AG10803 (cell line): ENCODE data around the gene CTU2.

ENCODE experiments used
- DNase-seq: peaks from one replicate; pipeline ENCODE4 v3.0.0; 2010; ENCODE audit warnings: low read depth
- H3K4me3 ChIP-seq: 2 replicates; pipeline ENCODE4 v1.5.1; 2011; ENCODE audit warnings: mild to moderate bottlenecking, low read length, control low read depth
- TF ChIP-seq, protein P1 (sequence below): conservative IDR thresholded peaks from 2 replicates; pipeline ENCODE4 v1.5.1; 2011; ENCODE audit warnings: mild to moderate bottlenecking, low read length, control low read depth, inconsistent platforms

The CTU2 gene

DNA sequence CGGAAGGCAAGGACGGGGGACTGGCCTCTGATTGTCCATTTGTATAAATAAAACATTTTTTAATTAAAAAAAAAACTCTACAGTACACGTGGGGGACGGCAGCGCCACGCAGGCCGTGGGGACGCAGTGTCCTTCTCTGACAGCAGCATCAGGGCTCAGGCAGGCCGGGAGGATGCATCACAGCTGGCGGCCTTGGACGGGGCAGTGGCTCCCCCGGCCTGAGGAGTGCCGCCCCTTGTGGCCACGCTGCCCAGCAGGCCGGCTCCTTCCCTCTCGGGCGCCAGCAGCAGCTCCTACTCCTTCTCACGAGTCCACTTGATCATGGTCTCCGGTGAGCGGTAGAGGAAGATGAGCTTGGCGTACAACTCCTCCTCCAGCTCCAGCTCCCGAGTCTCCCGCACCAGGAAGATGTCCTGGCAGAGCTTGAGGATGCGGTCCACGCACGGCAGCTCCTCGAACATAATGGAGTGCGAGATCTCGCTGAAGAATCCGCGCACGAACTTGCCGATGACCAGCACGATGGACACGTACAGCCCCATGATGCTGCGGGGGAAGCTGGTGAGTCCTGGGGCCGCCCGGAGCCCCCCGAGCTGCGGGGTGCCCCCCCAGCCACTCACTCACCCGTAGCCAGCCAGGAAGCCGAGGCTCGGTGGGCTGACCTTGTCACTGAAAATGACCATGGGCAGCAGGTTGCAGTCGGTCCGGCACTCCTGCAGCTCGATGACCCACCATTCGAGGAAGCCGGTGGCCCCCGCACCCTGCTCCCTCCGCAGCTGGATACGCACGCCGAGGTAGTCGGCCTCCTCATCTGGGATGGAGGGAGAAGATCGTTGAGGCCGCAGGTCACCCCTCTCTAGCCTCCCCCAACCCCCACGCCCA, 9.2 kb downstream of the CTU2 start:
- no peak for DNase-seq
- no peak overlapping the region for H3K4me3 ChIP-seq
- TF ChIP-seq, protein P1, sequence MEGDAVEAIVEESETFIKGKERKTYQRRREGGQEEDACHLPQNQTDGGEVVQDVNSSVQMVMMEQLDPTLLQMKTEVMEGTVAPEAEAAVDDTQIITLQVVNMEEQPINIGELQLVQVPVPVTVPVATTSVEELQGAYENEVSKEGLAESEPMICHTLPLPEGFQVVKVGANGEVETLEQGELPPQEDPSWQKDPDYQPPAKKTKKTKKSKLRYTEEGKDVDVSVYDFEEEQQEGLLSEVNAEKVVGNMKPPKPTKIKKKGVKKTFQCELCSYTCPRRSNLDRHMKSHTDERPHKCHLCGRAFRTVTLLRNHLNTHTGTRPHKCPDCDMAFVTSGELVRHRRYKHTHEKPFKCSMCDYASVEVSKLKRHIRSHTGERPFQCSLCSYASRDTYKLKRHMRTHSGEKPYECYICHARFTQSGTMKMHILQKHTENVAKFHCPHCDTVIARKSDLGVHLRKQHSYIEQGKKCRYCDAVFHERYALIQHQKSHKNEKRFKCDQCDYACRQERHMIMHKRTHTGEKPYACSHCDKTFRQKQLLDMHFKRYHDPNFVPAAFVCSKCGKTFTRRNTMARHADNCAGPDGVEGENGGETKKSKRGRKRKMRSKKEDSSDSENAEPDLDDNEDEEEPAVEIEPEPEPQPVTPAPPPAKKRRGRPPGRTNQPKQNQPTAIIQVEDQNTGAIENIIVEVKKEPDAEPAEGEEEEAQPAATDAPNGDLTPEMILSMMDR = no peak

DNA sequence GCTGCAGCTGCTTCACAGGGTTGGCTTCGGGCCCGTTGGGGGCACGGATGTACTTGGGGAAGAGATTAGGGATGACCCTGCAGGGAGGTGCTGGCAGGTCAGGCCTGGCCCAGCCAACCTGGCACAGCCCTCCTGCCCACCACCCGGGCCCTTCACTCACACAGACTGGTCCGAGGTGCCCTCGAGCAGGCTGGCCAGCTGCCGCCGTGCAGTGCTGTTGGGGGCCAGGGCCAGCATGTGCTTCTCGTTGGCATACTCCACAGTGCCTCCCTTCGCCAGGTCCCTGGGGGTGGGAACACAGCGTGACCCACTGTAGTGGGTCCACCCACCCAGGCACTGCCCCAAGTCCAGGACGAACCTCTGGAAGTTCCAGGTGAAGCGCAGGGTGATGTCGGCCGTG, 9.9 kb downstream of the CTU2 start:
- H3K4me3 ChIP-seq = no peak overlapping the region
- no peak for DNase-seq
- TF ChIP-seq, protein P1 = no peak

- no peak overlapping the region for H3K4me3 ChIP-seq
- DNase-seq = no peak
- TF ChIP-seq, protein P1 = no peak
These were observed 10.3 kb downstream of the CTU2 start for GRCh38 chr16:88716601-88717001.

DNA sequence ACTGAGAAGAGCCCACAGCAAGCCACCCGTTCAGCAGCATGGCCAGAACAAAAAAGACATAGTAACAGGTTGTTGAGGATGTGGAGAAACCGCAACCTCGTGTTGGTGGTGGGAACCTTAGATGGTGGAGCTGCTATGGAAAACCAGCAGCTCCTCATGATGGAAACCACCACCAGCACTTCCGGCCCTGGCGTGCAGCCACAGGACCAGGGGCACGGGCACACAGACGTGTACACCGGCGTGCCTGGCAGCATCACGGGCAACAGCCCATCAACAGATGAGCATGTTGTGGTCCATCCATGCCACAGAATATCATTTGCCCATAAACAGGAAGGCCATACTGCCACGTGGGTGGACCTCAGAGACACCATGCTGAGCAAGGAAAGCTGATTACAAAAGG, 11.9 kb downstream of the CTU2 start:
- no peak for DNase-seq
- TF ChIP-seq, protein P1 = no peak
- no peak overlapping the region for H3K4me3 ChIP-seq

GRCh38 chr16:88719267-88719932, 13.1 kb downstream of the CTU2 start:
- H3K4me3 ChIP-seq = no peak overlapping the region
- TF ChIP-seq, protein P1 = no peak
- no peak for DNase-seq

DNA sequence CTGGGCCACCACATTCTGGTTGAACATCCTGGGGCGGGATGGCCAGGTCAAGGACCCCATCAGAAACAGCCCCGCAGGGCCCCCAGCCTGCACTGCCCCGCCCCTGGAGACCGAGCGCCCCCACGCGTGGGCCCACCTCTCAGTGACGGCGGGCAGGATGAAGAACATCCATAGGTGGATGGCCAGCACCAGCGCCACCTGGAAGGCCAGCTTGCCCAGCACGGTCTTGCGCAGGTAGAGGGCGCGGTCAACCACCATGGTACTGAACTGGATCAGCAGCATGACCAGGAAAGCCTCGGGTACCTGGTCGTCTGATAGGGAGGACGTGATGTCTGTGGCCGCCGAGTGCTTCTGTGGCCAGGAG, 13.6 kb downstream of the CTU2 start:
- no peak overlapping the region for H3K4me3 ChIP-seq
- TF ChIP-seq, protein P1 = no peak
- DNase-seq = no peak
